Erythroblast (primary cell): ENCODE measurements around the gene KCNMB4.

Source experiments
- DNase-seq, 2 experiments: peaks; one replicate each; lab custom pipeline; 2025; lab: John Stamatoyannopoulos, UW
- GATA1 ChIP-seq: IDR thresholded peaks from 2 replicates; pipeline ENCODE4 v1.6.1; 2011; ENCODE audit warnings: low read depth, mild to moderate bottlenecking, control low read depth, low read length, moderate library complexity
- POLR2A ChIP-seq: IDR thresholded peaks from 2 replicates; pipeline ENCODE4 v1.6.1; 2011; ENCODE audit warnings: mild to moderate bottlenecking, low read length

KCNMB4 gene

DNA sequence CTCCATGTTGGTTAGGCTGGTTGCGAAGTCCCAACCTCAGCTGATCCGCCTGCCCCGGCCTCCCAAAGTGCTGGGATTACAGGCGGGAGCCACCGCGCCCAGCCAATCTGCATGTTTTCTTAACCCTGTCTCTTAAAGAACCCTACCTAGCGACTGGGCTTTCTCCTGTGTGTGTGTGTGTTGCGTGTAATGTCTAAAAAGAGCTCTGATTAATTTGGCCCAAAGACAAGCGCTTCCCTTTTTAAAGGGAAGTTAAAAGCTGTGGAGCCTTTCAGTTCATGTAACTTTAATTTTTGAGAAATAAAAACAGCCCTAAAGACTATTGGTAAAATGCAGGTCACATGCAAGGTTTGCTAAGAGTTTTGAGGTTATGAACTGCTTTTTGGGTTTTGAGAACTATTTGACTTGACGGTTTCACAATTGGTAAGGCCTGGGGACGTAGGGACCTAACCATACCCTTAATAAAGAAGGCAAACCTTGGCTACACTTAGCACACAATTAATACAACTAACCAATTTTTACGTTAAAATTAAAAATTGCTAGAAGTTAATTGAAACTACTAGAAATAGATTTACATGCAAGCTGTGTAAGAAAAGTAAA, 103.2 kb downstream of the KCNMB4 start:
- DNase-seq = no peak

DNA sequence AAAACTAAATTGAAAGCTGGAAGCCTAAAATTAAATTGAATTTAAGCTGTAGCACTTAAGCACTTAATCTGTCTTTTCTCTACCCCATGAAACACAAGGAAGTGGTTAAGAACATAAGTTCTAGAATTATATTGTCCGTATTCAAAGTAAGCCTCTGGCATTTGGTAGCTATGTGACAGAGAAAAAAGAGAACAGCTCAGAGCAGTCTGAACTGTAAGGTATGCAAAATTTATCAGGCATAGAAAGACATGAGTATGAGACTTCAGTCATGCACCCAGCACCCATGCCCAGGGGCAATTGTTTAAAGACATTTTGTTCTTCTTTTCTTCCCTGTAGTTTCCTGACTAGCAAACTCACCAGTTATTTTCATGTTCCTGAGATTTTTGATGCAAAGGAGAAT, 116.7 kb downstream of the KCNMB4 start:
- DNase-seq = no peak
- TF ChIP-seq POLR2A (no peak), GATA1 (no peak)

More for the DNA sequence above, 103.2 kb downstream of the KCNMB4 start:
- TF ChIP-seq POLR2A (no peak), GATA1 (no peak)
